Choroid plexus epithelial cell (primary cell): ENCODE measurements around the gene FOXRED2.

Experiments
- DNase-seq: peaks from one replicate; pipeline ENCODE4 v3.0.0-alpha.2; 2010; ENCODE audit warnings: low read depth
- H3K4me3 ChIP-seq: 2 replicates; pipeline ENCODE4 v1.5.1; 2011; ENCODE audit warnings: low read depth, mild to moderate bottlenecking, control low read depth, low read length, moderate library complexity
- CTCF ChIP-seq: conservative IDR thresholded peaks from 2 replicates; pipeline ENCODE4 v1.5.1; 2011; ENCODE audit warnings: low read depth, mild to moderate bottlenecking, control low read depth, inconsistent platforms, low read length, moderate library complexity

The FOXRED2 gene

DNA sequence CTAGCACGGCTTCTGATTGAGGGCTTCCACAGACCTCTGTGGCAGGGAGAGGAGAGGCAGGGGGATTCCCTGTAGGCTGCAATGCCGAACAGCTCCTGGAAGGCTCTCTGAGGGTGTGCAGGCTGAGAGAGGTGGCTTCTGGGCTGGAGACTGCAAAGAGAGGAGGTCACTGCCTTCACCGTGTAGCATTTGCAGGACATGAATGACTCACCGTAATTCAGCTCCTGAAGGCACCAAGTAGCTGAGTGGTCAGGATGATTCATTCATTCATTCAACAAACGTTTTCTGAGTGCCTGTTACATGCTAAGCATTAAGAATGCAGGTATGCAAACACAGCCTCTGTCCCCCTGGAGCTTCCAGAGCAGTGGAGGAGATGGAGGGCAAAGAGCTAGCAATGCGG, 40.1 kb upstream of the FOXRED2 start:
- no peak overlapping the region for H3K4me3 ChIP-seq
- no peak for TF ChIP-seq CTCF
- peak; percentile 74 for DNase-seq

- DNase-seq, result peak; percentile 72
- no peak overlapping the region for H3K4me3 ChIP-seq
- peak; percentile 72 for TF ChIP-seq CTCF
These were observed 39.4 kb upstream of the FOXRED2 start for GRCh38 chr22:36546092-36546804.

DNA sequence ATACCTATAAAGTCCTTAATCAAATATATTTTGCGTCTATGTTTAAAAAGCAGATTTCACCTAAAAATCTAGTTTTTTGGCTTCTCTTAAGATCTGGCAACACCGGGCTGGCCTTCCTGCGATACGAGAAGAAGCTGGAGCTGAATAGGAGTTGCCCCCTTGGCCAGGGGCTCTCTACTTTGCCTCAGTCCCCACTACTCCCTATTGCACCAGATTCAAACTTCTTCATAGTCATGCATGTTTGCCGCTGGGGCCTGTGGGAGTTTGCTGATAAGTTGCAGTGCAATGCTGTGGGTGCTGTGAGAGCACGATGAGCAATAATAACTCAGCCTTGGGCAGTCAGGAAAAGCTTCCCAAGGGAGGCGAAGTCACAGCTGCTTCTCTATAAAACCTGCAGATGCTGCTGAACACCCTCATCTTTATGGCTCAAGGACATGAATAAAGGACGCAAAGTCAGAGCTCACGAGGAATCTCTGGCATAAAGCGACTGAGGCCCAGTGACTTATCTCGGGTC, 37.3 kb upstream of the FOXRED2 start:
- peak; percentile 40 for DNase-seq
- TF ChIP-seq CTCF, result no peak
- H3K4me3 ChIP-seq, result no peak overlapping the region

DNA sequence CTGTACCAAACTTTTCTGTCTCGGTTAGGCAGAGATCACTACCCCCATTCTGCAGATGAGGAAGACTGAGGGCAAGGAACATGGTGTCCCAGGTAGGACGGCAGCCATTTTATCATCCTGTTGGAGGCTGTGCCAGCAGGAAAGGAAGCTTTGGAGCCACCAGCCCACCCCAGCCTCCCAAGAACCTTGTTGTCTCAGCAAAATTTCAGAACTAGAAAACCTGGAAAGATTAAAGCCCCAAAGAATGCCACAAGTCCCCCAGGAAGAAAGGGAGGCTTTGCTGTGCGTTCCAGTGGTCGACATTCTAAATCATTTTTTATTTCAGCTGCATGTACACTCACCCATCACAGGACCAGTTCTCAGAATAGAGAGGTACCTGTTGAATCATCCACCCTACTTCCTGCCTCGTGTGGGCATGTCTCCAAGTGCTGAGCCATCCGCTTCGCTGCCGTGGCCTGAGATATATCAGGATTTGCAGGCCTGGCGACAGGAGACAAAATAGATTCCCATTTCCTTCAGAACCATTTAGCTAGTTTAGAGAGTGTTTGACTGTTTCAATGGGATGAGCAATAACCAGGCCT, 35.1 kb upstream of the FOXRED2 start:
- no peak for TF ChIP-seq CTCF
- DNase-seq, result peak; percentile 87

DNA sequence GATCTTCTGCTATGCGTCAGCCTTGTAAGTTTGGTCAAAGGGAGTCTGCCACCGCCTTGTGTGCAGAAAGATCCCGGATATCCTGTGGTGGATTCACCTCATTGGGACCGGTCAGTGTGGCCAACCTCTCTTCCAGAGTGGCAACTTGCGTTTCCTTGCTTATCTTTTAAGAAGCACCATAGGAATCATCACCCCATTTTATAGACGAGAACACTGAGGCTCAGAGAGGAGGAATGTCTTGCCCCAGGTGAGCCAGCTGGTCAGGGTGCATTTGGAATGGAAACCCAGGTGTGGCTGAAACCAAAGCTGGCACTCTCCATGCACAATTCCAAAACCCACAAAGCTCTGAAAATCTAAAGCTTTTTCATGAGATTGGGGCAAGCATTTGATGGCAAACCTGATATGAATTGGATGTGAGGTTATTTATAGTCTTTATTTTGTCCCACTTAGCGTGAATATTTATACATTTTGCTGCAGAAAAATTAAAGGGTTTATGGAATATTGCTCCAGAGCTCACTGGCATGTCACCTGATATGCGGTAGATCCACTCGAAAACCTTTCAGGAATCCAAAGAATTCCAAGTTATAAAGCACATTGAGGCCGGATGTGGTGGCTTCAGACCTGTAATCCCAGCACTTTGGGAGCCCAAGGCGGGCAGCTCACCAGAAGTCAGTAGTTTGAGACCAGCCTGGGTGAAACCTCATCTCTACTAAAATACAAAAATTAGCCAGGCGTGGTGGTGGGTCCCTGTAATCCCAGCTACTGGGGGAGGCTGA, 34.2 kb upstream of the FOXRED2 start:
- DNase-seq, result peak; percentile 38
- no peak for TF ChIP-seq CTCF
- H3K4me3 ChIP-seq, result no peak overlapping the region

More for the DNA sequence above, 35.1 kb upstream of the FOXRED2 start:
- H3K4me3 ChIP-seq, result no peak overlapping the region

- no peak for DNase-seq
- no peak overlapping the region for H3K4me3 ChIP-seq
- TF ChIP-seq CTCF, result no peak
These were observed 31.7 kb upstream of the FOXRED2 start for GRCh38 chr22:36538529-36538928.
